GM23338 (cell line): ENCODE data around the gene ALPI.

Experiments
- CTCF ChIP-seq, 2 experiments: fragments of 200-600 bp in 1 of 2; sonication (generic) in 1 of 2; conservative IDR thresholded peaks; 2 replicates each; pipeline versions ENCODE4 v1.5.1 to v1.6.1; 2016 to 2017; ENCODE audit warnings: antibody characterized with exemption in 2 of 2, low read depth in 2 of 2, mild to moderate bottlenecking in 2 of 2, moderate library complexity in 1 of 2
- EZH2phosphoT487 ChIP-seq: fragments of 200-600 bp; sonication (generic); IDR thresholded peaks from one replicate; pipeline ENCODE4 v1.8.1; 2018; ENCODE audit warnings: antibody characterized with exemption; ENCODE audit not compliant: unreplicated experiment

DNA sequence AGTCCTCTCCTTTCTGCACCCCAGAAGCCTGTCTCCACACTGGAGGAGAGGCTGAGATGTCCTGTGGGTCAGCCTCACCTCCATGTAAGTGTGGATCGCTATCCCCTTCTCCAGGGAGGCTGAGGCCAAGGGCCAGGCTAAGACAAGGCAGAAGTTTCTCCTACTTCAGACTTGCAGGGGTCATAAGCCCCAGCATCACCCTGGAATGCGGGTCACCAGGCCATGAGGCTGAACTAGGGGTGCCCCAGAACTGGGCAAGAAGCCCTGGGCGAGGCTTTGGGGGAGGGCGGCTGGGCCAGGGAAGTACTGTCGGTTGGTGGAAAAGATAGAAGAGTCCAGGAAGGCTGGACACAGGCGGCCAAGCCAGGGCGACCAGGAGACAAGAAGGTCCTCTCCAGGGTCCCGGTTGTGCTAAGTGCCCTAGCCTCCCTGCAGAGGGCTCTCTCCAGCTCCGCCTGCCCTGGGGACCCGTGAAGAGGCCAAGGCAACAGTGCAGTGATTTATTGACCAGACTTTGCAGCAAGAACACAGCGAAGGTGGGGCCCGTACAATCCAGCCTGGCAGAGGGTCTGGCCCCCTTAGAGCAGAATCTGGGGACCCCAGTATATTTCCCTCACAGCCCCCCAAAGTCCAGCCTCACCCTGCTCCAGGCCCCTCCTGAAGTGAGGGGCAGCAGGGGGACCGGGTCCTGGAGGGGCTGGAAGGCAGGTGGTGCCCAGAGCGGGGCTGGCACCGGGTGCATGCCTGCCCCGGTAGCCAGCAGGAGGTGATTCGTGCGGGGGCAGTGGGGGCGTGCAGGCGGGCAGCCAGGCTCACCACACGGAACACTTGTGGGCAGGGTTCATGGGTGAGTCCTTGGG lies 23.6 kb downstream of the ALPI start:
- TF ChIP-seq CTCF (conservative IDR thresholded peaks at IDR 0.05; ENCODE audit: low read depth in 2 of 2), result peak in 1 of 2 experiments; percentile 45; a peak in 2 of 4 replicates
- no peak for TF ChIP-seq EZH2phosphoT487
